ENCODE data around the gene ARIH1. TPM values are rescaled to one million over a fixed set of nuclear protein-coding genes. Genes with fewer than 3 reads are reported as not detected.
"Not testable (repeated sequence)": the region's sequence is repeated elsewhere in the genome, so short reads cannot be mapped to it uniquely, and the experiment has no call there.

Gene ARIH1
- polyA plus RNA-seq, 3 donors = 13.0 to 31.7 (median 25.0) TPM

DNA sequence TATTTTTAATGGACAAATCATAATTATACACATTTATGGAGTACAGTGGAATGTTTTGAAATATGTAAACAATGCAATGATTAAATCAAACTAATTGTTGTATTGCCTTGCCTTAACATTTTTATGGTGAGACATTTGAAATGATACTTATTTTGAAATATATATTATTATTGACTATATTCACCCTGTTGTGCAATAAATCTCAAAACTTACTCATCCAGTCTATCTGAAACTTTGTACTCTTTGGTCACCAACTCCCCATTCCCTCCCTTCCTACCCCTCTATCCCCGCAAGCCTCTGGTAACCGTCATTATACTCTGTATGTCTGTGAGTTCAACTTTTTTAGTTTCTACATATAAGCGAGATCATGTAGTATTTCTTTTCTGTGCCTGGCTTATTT is 105.7 kb downstream of the ARIH1 start:
- 94 to 98% (median 97%) methylated on average over 3 of the region's 3 CpGs for WGBS, 3 donors
- H3K27ac ChIP-seq (ENCODE audit: low read depth, low read length) = no peak overlapping the region

DNA sequence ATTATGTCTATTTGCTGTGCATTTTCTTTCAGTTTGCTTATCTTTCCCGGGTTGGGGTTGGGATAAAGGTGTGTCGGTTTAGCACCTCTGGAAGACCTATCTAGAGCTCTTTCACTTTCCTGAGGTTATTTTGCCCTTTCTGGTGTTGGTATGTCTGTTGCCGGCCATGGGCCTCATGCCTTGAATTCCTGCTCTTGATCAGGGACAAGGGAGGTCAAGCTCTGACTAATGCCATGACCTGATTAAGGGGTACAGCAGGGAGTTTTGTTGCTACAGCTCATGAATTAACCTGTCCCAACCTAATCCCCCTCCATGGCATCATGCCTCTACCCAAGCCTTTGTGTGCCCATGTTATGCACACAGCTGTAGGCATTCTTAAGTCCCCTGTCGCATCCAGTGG is 109.9 kb downstream of the ARIH1 start:
- no peak overlapping the region for H3K27ac ChIP-seq (ENCODE audit: low read depth, low read length)
- WGBS, 3 donors = 79 to 89% (median 85%) methylated on average over 4 of the region's 4 CpGs

- no peak overlapping the region for H3K27ac ChIP-seq (ENCODE audit: low read depth, low read length)
- WGBS, 3 donors = 93 to 98% (median 93%) methylated on average over 2 of the region's 2 CpGs
Measured at GRCh38 chr15:72585025-72585424, 110.9 kb downstream of the ARIH1 start.

DNA sequence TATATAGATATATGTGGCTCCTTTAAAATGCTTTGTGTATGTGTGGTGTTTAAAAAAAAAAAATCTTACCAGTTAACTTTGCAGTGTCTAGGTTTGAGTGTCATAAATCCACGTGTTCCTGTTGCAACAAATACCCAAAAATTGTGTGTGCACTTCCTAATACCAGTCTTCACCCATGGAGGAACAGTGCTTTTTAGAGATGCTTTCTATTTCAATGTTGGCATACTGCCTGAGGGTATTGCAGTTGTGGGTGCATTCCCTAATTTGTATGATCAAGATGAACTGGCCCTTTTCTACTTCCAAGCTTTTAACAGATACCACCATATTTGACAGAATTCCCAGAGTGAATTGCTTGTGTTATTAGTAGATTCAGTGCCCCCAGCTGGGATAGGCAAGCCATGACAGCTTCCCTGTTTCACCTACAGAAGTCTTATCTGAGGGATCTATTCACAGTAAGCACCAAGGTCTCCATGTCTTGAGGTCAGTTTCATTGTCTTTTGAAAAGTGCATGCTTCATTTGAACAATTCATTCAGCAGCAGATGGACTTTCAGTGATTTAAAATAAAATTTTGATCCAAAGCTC is 111.4 kb downstream of the ARIH1 start:
- no peak overlapping the region for H3K27ac ChIP-seq (ENCODE audit: low read depth, low read length)
- WGBS, 3 donors = 53 to 91% (median 61%) methylated on average over 1 of the region's 1 CpG

DNA sequence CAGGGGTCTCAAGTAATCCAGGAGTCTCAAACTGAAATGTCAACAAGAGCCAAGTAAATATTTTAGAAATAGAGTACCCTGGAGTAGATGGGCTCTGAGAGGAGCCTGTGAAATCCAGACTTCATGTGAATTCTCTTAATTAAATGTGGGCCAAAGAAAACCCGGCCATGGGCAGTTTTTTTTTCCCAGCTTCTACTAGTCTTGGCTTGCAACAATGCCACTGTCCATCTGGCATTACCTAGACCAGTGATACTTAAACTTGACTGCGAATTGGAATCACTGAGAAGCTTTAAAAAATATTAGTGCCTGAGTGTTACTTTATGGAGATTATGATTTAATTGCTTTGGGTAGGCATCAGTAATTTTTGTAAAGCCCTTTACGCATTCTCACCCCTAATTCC is 114.0 kb downstream of the ARIH1 start:
- 97 to 99% (median 97%) methylated on average over 3 of the region's 3 CpGs for WGBS, 3 donors

DNA sequence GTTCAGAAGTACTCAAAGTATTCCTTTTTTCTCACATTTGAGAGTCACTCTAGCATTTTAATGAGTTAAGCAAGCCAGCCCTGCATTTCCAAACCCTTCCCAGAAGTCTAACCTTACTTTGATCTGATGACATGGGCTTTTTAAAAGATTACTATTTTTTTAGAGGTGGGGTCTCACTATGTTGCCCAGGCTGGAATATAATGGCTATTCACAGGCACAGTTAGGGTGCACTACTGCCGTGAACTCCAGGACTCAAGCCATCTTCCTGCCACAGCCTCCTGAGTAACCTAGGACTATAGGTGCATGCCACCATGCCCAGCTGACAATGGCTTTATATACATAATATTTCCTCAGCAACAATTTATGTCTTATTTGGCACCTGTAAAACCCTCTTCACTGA is 116.3 kb downstream of the ARIH1 start:
- no peak overlapping the region for H3K27ac ChIP-seq (ENCODE audit: low read depth, low read length)
- 88 to 100% (median 94%) methylated on average over 1 of the region's 1 CpG for WGBS, 3 donors

More for the DNA sequence above, 114.0 kb downstream of the ARIH1 start:
- no peak overlapping the region for H3K27ac ChIP-seq (ENCODE audit: low read depth, low read length)

GRCh38 chr15:72591361-72591760 is 117.2 kb downstream of the ARIH1 start:
- no peak overlapping the region for H3K27ac ChIP-seq (ENCODE audit: low read depth, low read length)
- 17 to 70% (median 33%) methylated on average over 1 of the region's 1 CpG for WGBS, 3 donors

DNA sequence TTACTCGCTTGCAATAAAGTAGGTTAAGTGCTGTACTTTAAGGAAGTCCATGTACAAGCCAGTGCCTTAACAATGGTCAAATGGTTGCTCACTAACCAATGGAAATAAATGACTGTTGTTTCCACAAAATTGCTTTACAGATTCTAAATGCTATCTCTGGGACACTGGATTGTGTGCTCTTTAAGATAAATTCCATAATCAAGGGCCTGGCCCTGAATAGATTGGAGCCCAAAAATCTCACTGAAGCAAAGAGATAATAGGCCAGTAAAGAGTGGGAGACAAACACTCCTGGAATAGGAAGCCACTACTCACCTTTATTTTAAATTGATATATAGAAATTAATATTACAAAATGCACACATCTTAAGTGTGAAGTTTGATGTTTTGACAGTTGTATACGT is 118.0 kb downstream of the ARIH1 start:
- 85 to 93% (median 89%) methylated on average over 2 of the region's 2 CpGs for WGBS, 3 donors
- H3K27ac ChIP-seq (ENCODE audit: low read depth, low read length) = no peak overlapping the region

GRCh38 chr15:72592676-72593075 is 118.5 kb downstream of the ARIH1 start:
- H3K27ac ChIP-seq (ENCODE audit: low read depth, low read length) = no peak overlapping the region
- WGBS, 3 donors = 91 to 97% (median 91%) methylated on average over 2 of the region's 2 CpGs

DNA sequence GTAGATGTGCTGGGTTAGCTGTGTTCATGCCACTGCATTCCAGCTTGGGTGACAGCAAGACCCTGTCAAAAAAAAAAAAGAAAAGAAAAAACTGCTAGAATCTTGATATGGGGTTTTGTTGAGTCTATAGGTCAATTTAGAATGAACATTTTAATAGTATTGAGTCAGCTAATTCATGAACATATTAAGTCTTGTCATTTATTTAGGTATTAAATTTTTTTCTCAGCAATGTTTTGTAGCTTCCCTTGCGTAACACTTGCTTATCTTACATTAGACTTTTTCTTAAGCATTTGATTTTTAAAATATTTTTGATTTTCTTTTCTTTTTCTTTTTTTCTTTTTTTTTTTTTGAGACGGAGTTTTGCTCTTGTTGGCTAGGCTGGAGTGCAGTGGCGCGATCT is 119.7 kb downstream of the ARIH1 start:
- no peak overlapping the region for H3K27ac ChIP-seq (ENCODE audit: low read depth, low read length)
- 92 to 95% (median 94%) methylated on average over 4 of the region's 4 CpGs for WGBS, 3 donors

GRCh38 chr15:72599855-72600464 is 125.8 kb downstream of the ARIH1 start:
- WGBS, 3 donors = 4 to 17% (median 12%) methylated on average over 2 of the region's 2 CpGs
- no peak overlapping the region for H3K27ac ChIP-seq (ENCODE audit: low read depth, low read length)

- H3K27ac ChIP-seq (ENCODE audit: low read depth, low read length) = no peak overlapping the region
- WGBS, 3 donors = 94 to 98% (median 97%) methylated on average over 3 to 4 of the region's 4 CpGs
Measured at GRCh38 chr15:72604794-72605193, 130.7 kb downstream of the ARIH1 start.

DNA sequence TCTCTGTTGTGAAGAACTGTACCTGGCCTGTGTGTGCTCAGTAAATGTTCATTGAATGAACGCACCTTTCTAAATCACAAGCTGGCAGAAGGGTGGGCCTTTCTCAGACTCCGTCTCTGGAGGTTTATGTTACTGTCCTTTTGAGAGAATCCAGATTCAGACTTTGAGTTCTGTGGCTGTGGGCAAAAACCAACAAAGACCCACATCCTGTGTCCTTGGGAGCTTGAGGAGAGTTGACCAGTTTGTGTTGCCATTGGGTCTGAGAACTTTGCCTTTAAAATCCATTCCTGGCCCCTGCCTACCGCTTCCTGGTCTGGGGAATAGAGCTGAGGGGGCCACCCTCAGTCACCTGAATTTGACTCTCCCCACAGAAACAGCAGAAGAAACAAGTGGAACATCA is 134.0 kb downstream of the ARIH1 start:
- not testable (repeated sequence) for H3K27ac ChIP-seq (ENCODE audit: low read depth, low read length)
- 91 to 95% (median 93%) methylated on average over 3 of the region's 3 CpGs for WGBS, 3 donors

GRCh38 chr15:72609862-72610261 is 135.7 kb downstream of the ARIH1 start:
- no peak overlapping the region for H3K27ac ChIP-seq (ENCODE audit: low read depth, low read length)
- 90 to 92% (median 90%) methylated on average over 8 of the region's 8 CpGs for WGBS, 3 donors

DNA sequence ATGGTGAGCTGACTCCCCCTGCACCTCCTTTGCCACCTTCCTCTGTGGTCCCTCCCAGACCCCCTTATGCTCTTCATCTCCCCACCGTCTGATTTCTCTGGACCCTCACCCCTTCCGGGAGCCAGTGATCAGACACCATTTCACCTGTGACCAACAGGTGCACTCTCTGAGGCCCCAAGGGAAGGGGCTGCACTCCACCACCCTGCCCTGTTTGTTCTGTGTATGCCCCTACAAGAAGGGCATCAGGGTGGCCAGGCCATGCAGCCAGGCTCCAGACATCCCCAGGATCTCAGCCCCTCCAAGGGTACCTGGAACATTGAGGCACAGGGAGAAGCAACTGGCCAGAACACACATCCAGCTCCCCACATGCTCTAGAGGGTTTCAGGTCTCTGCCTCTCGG is 138.2 kb downstream of the ARIH1 start:
- not testable (repeated sequence) for H3K27ac ChIP-seq (ENCODE audit: low read depth, low read length)
- WGBS, 3 donors = 82 to 96% (median 86%) methylated on average over 3 of the region's 3 CpGs

DNA sequence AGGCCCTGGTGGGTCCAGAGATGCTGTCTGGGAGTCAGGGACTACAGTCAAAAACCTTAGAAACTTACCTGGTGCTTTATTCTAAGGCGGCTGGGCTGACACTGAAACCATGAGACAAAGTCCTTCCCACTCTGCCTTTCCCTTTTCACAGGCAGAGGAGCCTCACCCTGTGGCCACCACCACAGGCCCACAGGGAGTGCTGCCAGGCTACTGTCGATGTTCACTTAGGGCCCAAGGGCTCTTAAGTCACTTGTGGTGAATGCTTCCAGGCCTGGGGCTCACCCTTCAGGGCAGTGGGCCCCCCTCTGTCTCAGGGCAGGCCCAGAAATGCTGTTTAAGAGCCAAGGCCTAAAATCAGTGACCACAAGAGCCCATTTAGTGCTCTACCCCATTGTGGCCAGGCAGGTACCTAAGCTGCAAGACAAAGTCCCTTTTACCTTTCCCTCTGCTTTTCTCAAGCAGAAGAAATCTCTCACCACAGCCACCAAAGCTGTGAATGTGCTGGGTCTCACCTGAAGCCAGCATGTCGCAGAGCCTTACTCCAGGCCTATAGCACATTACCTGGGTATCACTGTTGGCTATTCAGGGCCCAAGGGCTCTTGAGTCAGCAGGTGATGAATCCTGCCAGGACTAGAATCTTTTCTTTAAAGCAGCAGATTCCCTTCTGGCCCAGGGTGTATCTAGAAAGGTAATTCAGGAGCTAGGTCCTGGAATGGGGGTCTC is 140.8 kb downstream of the ARIH1 start:
- H3K27ac ChIP-seq (ENCODE audit: low read depth, low read length) = no peak overlapping the region
- 88 to 94% (median 89%) methylated on average over 3 of the region's 3 CpGs for WGBS, 3 donors

- not testable (repeated sequence) for H3K27ac ChIP-seq (ENCODE audit: low read depth, low read length)
- WGBS, 3 donors = 28 to 70% (median 60%) methylated on average over 6 to 7 of the region's 7 CpGs
Measured at GRCh38 chr15:72615533-72616233, 141.6 kb downstream of the ARIH1 start.

GRCh38 chr15:72616491-72617210 is 142.5 kb downstream of the ARIH1 start:
- WGBS, 3 donors = 83 to 88% (median 86%) methylated on average over 10 of the region's 10 CpGs
- no peak overlapping the region for H3K27ac ChIP-seq (ENCODE audit: low read depth, low read length)

DNA sequence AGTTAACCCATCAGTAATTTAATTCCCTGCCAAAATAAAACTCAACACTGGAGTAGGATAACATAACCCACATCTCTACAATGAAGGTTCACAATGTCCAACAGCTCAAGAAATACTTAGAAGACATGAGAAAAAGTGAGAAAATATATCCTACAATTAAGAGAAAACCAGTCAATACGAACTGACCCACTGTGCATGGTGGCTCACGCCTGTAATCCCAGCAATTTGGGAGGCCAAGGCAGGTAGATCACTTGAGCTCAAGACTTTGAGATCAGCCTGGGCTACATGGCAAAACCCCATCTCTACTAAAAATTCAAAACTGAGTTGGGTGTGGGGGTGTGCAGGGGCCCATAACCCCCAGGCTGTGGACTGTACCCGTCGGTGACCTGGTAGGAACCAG is 149.7 kb downstream of the ARIH1 start:
- H3K27ac ChIP-seq (ENCODE audit: low read depth, low read length) = not testable (repeated sequence)

More for the DNA sequence above, 149.7 kb downstream of the ARIH1 start:
- 89 to 98% (median 92%) methylated on average over 4 of the region's 4 CpGs for WGBS, 3 donors

Data from adipose tissue (tissue), 3 donors.